HepG2 (cell line): ENCODE results near the gene RRAD. TPM values are rescaled to one million over a fixed set of nuclear protein-coding genes. Genes with fewer than 3 reads are reported as not detected.

Source experiments
- ATAC-seq: fragments of 200-7000 bp; cut with Tn5 transposase; 3 replicates; pipeline ENCODE4 v1.9.1; 2020; ENCODE audit warnings: mild to moderate bottlenecking, moderate library complexity
- BruUV-seq: library from RNA; stranded (reverse); fragments of 400-500 nt; replicated peaks from 2 replicates; lab custom pipeline; 2021; lab: Mats Ljungman, UMichigan
- CTCF ChIA-PET: fragments of 300-600 bp; formaldehyde crosslinking; extraction: SDS; loops from one replicate; lab custom pipeline; 2021; ENCODE audit warnings: low total read pairs, inconsistent platforms, low intra/inter-chr PET ratio; lab: Yijun Ruan, JAX
- POLR2A ChIA-PET: fragments of 350-600 bp; sonication (Branson Sonifier 250); formaldehyde crosslinking; loops from one replicate; lab custom pipeline; 2020; ENCODE audit warnings: antibody characterized with exemption, inconsistent platforms; lab: Yijun Ruan, JAX
- DNase-seq: peaks from one replicate; pipeline ENCODE4 v3.0.0-alpha.2; 2015; ENCODE audit warnings: low spot score
- FAIRE-seq: peaks from 3 replicates; lab custom pipeline; 2011; peaks lifted over from hg19 to GRCh38; lab: Jason Lieb, UNC
- H2AFZ ChIP-seq: one replicate; pipeline ENCODE4 v1.6.1; 2011; ENCODE audit warnings: low read length, inconsistent platforms
- H3K27ac ChIP-seq: fragments of 300-600 bp; 3 replicates; pipeline ENCODE4 v1.8.0; 2011; ENCODE audit warnings: mixed run types, mild to moderate bottlenecking, mixed read lengths, low read length, inconsistent platforms; ENCODE audit not compliant: insufficient read depth; ENCODE audit errors: extremely low read length
- H3K27me3 ChIP-seq, 2 experiments: fragments of 200-600 bp in 1 of 2; 2 replicates in 1 of 2; 3 replicates in 1 of 2; pipeline versions ENCODE4 v1.6.0 to v1.8.0; 2011; ENCODE audit warnings: low read length in 2 of 2, mild to moderate bottlenecking in 2 of 2, moderate library complexity in 2 of 2, inconsistent platforms in 1 of 2; ENCODE audit not compliant: insufficient read depth in 2 of 2, control insufficient read depth in 1 of 2
- H3K36me3 ChIP-seq, 2 experiments: fragments of 200-600 bp in 1 of 2; replicated peaks in 1 of 2; 2 replicates in 1 of 2; 3 replicates in 1 of 2; pipeline versions ENCODE4 v1.5.1 to v1.8.0; 2011; ENCODE audit warnings: low read length in 2 of 2, inconsistent platforms in 1 of 2; ENCODE audit not compliant: insufficient read depth in 2 of 2, control insufficient read depth in 1 of 2
- H3K4me1 ChIP-seq: 2 replicates; pipeline ENCODE4 v1.5.1; 2012; ENCODE audit warnings: low read length, inconsistent platforms; ENCODE audit not compliant: insufficient read depth
- H3K4me2 ChIP-seq: 2 replicates; pipeline ENCODE4 v1.6.0; 2011; ENCODE audit warnings: low read depth, low read length, inconsistent platforms
- H3K4me3 ChIP-seq, 3 experiments: fragments of 200-600 bp in 1 of 3; sonication (generic), shearing (Covaris generic) in 1 of 3; replicated peaks in 1 of 3; 2 replicates each; pipeline ENCODE4 v1.5.1; 2011 to 2016; ENCODE audit warnings: low read length in 3 of 3, inconsistent platforms in 2 of 3, low read depth in 2 of 3, mild to moderate bottlenecking in 2 of 3, control low read depth in 1 of 3, mixed read lengths in 1 of 3; ENCODE audit not compliant: insufficient read depth in 1 of 3
- H3K79me2 ChIP-seq: one replicate; pipeline ENCODE4 v1.6.1; 2011; ENCODE audit warnings: low read length, inconsistent platforms; ENCODE audit not compliant: insufficient read depth
- H3K9ac ChIP-seq: 2 replicates; pipeline ENCODE4 v1.6.0; 2011; ENCODE audit warnings: mild to moderate bottlenecking, low read depth, low read length, inconsistent platforms; ENCODE audit not compliant: insufficient read depth
- H3K9me3 ChIP-seq: 2 replicates; pipeline ENCODE4 v1.5.1; 2012; ENCODE audit warnings: mild to moderate bottlenecking, low read length
- H4K20me1 ChIP-seq: 2 replicates; pipeline ENCODE4 v1.6.0; 2011; ENCODE audit warnings: inconsistent platforms, mild to moderate bottlenecking, low read length, moderate library complexity; ENCODE audit not compliant: insufficient read depth
- ATF7 ChIP-seq, 2 experiments: fragments of 450-650 bp in 1 of 2; sonication (generic) in 1 of 2; formaldehyde crosslinking in 1 of 2; IDR thresholded peaks; 2 replicates each; pipeline versions ENCODE4 v1.4.0 to v1.6.1; 2016 to 2020; ENCODE audit warnings: antibody characterized with exemption in 1 of 2, mild to moderate bottlenecking in 1 of 2, missing genetic modification reagents in 1 of 2
- BRD4 ChIP-seq: sonication (generic); formaldehyde crosslinking; IDR thresholded peaks from 2 replicates; pipeline ENCODE4 v1.4.0; 2020; ENCODE audit warnings: missing genetic modification reagents
- HES4 ChIP-seq: sonication (generic); formaldehyde crosslinking; IDR thresholded peaks from 2 replicates; pipeline ENCODE4 v1.9.0; 2021; ENCODE audit warnings: mild to moderate bottlenecking, missing genetic modification reagents, borderline replicate concordance
- PHB2 ChIP-seq: fragments of 450-650 bp; IDR thresholded peaks from 2 replicates; pipeline ENCODE4 v1.6.1; 2018; ENCODE audit not compliant: partially characterized antibody
- ZNF607 ChIP-seq: sonication (generic); formaldehyde crosslinking; IDR thresholded peaks from 2 replicates; pipeline ENCODE4 v1.5.1; 2020; ENCODE audit warnings: missing genetic modification reagents, mild to moderate bottlenecking, borderline replicate concordance
- WGBS: methylation state at CpG from one replicate; pipeline ENCODE4 v1.1.6; 2017; ENCODE audit warnings: low lambda C conversion rate; 5-methylcytosine and 5-hydroxymethylcytosine counted together
- in situ Hi-C: cut with HindIII; loops from 2 replicates; pipeline ENCODE4 v1.10.0; 2017; ENCODE audit warnings: low pct_unique_long_range_greater_than_20kb; ENCODE audit not compliant: extremely low pct_ligation_motif_present
- intact Hi-C: fragments of 100-400 bp; cut with micrococcal nuclease; formaldehyde crosslinking; loops from one replicate; pipeline ENCODE4 v1.10.0; 2022; ENCODE audit not compliant: unreplicated experiment
- polyA plus RNA-seq, 8 experiments: library from polyadenylated mRNA; depleted of rRNA in 3 of 8; stranded (reverse) in 7 of 8; unstranded in 1 of 8; fragments of >200 nt; fragmentation: Illumina TruSeq in 4 of 8; extraction: Trizol in 4 of 8; gene quantifications; 2 replicates each; pipeline versions ENCODE4 v1.2.1 to v1.2.3, GENCODE V29; 2011 to 2016; ENCODE audit warnings: low read depth in 4 of 8, missing spikeins in 1 of 8, mixed read lengths in 1 of 8; ENCODE audit not compliant: insufficient read depth in 1 of 8
- total RNA-seq, 5 experiments: library from RNA; depleted of rRNA; stranded (reverse); fragments of >200 nt; fragmentation: Illumina TruSeq; extraction: Trizol; gene quantifications; 2 replicates each; pipeline ENCODE4 v1.2.3, GENCODE V29; 2016; ENCODE audit warnings: low read depth in 1 of 5
- TF ChIP-seq, protein P1 (sequence below): sonication (generic); formaldehyde crosslinking; IDR thresholded peaks from 2 replicates; pipeline ENCODE4 v1.4.0; 2020; ENCODE audit warnings: mild to moderate bottlenecking, missing genetic modification reagents
- TF ChIP-seq, protein P2 (sequence below), 2 experiments: fragments of 450-650 bp in 1 of 2; sonication (generic) in 1 of 2; formaldehyde crosslinking in 1 of 2; IDR thresholded peaks; 2 replicates each; pipeline versions ENCODE4 v1.6.1 to v1.8.0; 2016 to 2022; ENCODE audit warnings: antibody characterized with exemption in 1 of 2, mild to moderate bottlenecking in 1 of 2, missing genetic modification reagents in 1 of 2
- TF ChIP-seq, protein P3 (sequence below): sonication (generic); formaldehyde crosslinking; IDR thresholded peaks from 2 replicates; pipeline ENCODE4 v1.8.0; 2022; ENCODE audit warnings: mild to moderate bottlenecking, missing genetic modification reagents, moderate library complexity

Gene RRAD
- total and polyA plus RNA-seq, 2 of the 13 experiments (the other 11 are each of a cell fraction or from before 2014, with no cell fraction given) = 0.80 to 1.1 TPM

DNA sequence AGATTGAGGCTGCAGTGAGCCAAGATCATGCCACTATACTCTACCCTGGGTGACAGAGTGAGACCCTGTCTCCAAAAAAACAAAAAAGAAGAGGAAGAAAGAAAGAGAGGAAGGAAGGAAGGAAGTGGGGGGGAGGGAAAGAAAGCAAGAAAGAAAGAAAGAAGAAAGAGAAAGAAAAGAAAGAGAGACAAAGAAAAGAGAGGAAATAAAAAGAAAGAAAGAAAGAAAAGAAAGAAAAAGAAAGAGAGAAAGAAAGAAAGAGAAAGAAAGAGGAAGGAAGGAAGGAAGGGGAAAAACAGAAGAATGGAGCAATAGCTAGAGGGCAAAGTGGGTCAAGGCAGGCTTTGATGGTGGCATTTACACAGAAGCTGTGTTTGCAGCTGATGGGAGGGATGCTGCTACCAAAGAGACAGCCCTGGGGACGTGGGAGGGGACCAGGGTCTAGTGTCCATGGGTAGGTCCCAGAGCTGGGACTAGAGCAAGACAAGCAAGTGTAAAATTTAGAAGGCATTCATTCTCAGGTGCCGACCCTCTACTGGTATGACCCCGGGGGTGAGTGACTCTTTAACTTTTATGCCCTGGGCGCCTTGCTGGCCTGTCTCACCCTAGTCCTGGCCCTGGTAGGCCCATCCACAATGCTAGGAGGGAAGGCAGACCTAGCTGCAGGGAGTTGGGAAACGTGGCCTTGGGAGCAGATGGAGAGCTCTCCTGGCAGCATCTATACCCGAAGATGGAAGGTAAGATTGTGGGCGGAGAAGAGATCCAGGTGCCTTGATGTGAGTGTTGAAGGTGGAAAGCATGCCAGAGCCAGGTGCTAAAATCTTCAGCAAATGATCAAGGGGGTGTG lies 33.7 kb upstream of the RRAD start:
- DNase-seq (no peak), FAIRE-seq (no peak), ATAC-seq (no peak)
- Histone ChIP-seq H3K9me3 (no peaks in the 10 kb centered on the region), H3K27me3 (0 out of 5 replicates have a peak, but pooled peaks cover 0 to 3% of the 10 kb centered on the region in 2 experiments), H3K9ac (no peak overlapping the region), H2AFZ (no peak overlapping the region), H3K27ac (no peak overlapping the region), H3K36me3 (no peaks in the 10 kb centered on the region), H3K79me2 (no peaks in the 10 kb centered on the region), H3K4me2 (no peak overlapping the region; the same call in 1 of the 2 replicates), H4K20me1 (no peaks in the 10 kb centered on the region), H3K4me1 (peaks cover 75% of the 10 kb centered on the region), H3K4me3 (no peak overlapping the region)
- POLR2A ChIA-PET = no interaction called here
- in situ Hi-C loops (no loop called here), intact Hi-C loops (loop anchor here (5.0 to 10.0 kb wide), 2 partner anchors 56 to 198 kb away; partner anchors contain the start of genes FBXL8 and TRADD)
- CTCF ChIA-PET = no interaction called here
- 9% methylated on average over 7 of the region's 7 CpGs for WGBS
- BruUV-seq = no TSS peak
- TF ChIP-seq, protein P1, sequence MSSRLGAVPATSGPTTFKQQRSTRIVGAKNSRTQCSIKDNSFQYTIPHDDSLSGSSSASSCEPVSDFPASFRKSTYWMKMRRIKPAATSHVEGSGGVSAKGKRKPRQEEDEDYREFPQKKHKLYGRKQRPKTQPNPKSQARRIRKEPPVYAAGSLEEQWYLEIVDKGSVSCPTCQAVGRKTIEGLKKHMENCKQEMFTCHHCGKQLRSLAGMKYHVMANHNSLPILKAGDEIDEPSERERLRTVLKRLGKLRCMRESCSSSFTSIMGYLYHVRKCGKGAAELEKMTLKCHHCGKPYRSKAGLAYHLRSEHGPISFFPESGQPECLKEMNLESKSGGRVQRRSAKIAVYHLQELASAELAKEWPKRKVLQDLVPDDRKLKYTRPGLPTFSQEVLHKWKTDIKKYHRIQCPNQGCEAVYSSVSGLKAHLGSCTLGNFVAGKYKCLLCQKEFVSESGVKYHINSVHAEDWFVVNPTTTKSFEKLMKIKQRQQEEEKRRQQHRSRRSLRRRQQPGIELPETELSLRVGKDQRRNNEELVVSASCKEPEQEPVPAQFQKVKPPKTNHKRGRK (CRISPR knock-in tag) = 0 out of 2 replicates have a peak, but pooled peaks have one; percentile 70
- TF ChIP-seq BRD4 (CRISPR knock-in tag) (no peak), PHB2 (no peak), ATF7 (IDR thresholded peaks at IDR 0.05) (no peak), ATF7 (CRISPR knock-in tag; IDR thresholded peaks at IDR 0.05) (no peak), HES4 (CRISPR knock-in tag) (no peak), ZNF607 (CRISPR knock-in tag) (0 out of 2 replicates have a peak, but pooled peaks have one; percentile 33)
- TF ChIP-seq, protein P2, sequence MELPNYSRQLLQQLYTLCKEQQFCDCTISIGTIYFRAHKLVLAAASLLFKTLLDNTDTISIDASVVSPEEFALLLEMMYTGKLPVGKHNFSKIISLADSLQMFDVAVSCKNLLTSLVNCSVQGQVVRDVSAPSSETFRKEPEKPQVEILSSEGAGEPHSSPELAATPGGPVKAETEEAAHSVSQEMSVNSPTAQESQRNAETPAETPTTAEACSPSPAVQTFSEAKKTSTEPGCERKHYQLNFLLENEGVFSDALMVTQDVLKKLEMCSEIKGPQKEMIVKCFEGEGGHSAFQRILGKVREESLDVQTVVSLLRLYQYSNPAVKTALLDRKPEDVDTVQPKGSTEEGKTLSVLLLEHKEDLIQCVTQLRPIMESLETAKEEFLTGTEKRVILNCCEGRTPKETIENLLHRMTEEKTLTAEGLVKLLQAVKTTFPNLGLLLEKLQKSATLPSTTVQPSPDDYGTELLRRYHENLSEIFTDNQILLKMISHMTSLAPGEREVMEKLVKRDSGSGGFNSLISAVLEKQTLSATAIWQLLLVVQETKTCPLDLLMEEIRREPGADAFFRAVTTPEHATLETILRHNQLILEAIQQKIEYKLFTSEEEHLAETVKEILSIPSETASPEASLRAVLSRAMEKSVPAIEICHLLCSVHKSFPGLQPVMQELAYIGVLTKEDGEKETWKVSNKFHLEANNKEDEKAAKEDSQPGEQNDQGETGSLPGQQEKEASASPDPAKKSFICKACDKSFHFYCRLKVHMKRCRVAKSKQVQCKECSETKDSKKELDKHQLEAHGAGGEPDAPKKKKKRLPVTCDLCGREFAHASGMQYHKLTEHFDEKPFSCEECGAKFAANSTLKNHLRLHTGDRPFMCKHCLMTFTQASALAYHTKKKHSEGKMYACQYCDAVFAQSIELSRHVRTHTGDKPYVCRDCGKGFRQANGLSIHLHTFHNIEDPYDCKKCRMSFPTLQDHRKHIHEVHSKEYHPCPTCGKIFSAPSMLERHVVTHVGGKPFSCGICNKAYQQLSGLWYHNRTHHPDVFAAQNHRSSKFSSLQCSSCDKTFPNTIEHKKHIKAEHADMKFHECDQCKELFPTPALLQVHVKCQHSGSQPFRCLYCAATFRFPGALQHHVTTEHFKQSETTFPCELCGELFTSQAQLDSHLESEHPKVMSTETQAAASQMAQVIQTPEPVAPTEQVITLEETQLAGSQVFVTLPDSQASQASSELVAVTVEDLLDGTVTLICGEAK (IDR thresholded peaks at IDR 0.05) = 0 out of 2 replicates have a peak, but pooled peaks have one; percentile 12
- TF ChIP-seq, protein P2 (CRISPR knock-in tag; IDR thresholded peaks at IDR 0.05) = no peak
- TF ChIP-seq, protein P3, sequence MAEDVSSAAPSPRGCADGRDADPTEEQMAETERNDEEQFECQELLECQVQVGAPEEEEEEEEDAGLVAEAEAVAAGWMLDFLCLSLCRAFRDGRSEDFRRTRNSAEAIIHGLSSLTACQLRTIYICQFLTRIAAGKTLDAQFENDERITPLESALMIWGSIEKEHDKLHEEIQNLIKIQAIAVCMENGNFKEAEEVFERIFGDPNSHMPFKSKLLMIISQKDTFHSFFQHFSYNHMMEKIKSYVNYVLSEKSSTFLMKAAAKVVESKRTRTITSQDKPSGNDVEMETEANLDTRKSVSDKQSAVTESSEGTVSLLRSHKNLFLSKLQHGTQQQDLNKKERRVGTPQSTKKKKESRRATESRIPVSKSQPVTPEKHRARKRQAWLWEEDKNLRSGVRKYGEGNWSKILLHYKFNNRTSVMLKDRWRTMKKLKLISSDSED (CRISPR knock-in tag) = no peak
